SK-N-SH (cell line): ENCODE measurements around the gene CYP3A5. TPM values are rescaled to one million over a fixed set of nuclear protein-coding genes. Genes with fewer than 3 reads are reported as not detected.

ENCODE experiments used
- CTCF ChIA-PET: fragments of 300-600, 350-600 bp; formaldehyde crosslinking; extraction: SDS; loops from one replicate; lab custom pipeline; 2021; lab: Yijun Ruan, JAX
- POLR2A ChIA-PET: fragments of 350-600 bp; sonication (Branson Sonifier 250); formaldehyde crosslinking; extraction: SDS; loops from one replicate; lab custom pipeline; 2020; ENCODE audit warnings: antibody characterized with exemption, inconsistent platforms; lab: Yijun Ruan, JAX
- DNase-seq: peaks from one replicate; pipeline ENCODE4 v3.0.0; 2012
- H2AFZ ChIP-seq: fragments of 200-600 bp; sonication (generic); 2 replicates; pipeline ENCODE4 v1.8.1; 2016; ENCODE audit warnings: antibody characterized with exemption, mild to moderate bottlenecking, low read depth
- H3F3A ChIP-seq: fragments of 200-600 bp; sonication (generic); replicated peaks from 2 replicates; pipeline ENCODE3; 2016; ENCODE audit warnings: antibody characterized with exemption, mild to moderate bottlenecking; ENCODE audit not compliant: insufficient read depth
- H3K27ac ChIP-seq, 2 experiments: fragments of 200-500 bp in 1 of 2; fragments of 200-600 bp in 1 of 2; sonication (Bioruptor generic) in 1 of 2; sonication (generic), shearing (Covaris generic) in 1 of 2; 2 replicates each; pipeline versions ENCODE4 v1.5.1 to v1.6.1; 2014 to 2016; ENCODE audit warnings: low read depth in 2 of 2, inconsistent platforms in 1 of 2, low read length in 1 of 2, mild to moderate bottlenecking in 1 of 2, mixed read lengths in 1 of 2
- H3K27me3 ChIP-seq: fragments of 200-600 bp; sonication (generic), shearing (Covaris generic); 2 replicates; pipeline ENCODE4 v1.6.1; 2016; ENCODE audit warnings: mixed run types; ENCODE audit not compliant: insufficient read depth
- H3K36me3 ChIP-seq, 2 experiments: fragments of 200-500 bp in 1 of 2; fragments of 200-600 bp in 1 of 2; sonication (Bioruptor generic) in 1 of 2; sonication (generic) in 1 of 2; replicated peaks in 1 of 2; 2 replicates each; pipeline versions ENCODE3 to v1.5.1; 2014 to 2016; ENCODE audit warnings: low read length in 1 of 2, mild to moderate bottlenecking in 1 of 2; ENCODE audit not compliant: insufficient read depth in 2 of 2, control insufficient read depth in 1 of 2
- H3K4me1 ChIP-seq, 2 experiments: fragments of 200-500 bp in 1 of 2; fragments of 200-600 bp in 1 of 2; sonication (Bioruptor generic) in 1 of 2; sonication (generic), shearing (Covaris generic) in 1 of 2; 2 replicates each; pipeline versions ENCODE4 v1.5.1 to v1.6.1; 2014 to 2016; ENCODE audit warnings: low read depth in 1 of 2, low read length in 1 of 2, mixed run types in 1 of 2; ENCODE audit not compliant: insufficient read depth in 2 of 2, control insufficient read depth in 1 of 2
- H3K4me2 ChIP-seq: fragments of 200-600 bp; sonication (generic), shearing (Covaris generic); 2 replicates; pipeline ENCODE4 v1.6.1; 2017; ENCODE audit warnings: mixed run types
- H3K4me3 ChIP-seq, 2 experiments: fragments of 200-500 bp in 1 of 2; fragments of 200-600 bp in 1 of 2; sonication (Bioruptor generic) in 1 of 2; sonication (generic), shearing (Covaris generic) in 1 of 2; 2 replicates each; pipeline versions ENCODE4 v1.5.1 to v1.8.1; 2014 to 2016; ENCODE audit warnings: low read depth in 2 of 2, inconsistent platforms in 1 of 2, low read length in 1 of 2, mild to moderate bottlenecking in 1 of 2, mixed read lengths in 1 of 2, moderate library complexity in 1 of 2
- H3K79me2 ChIP-seq: fragments of 200-600 bp; sonication (generic); 2 replicates; pipeline ENCODE4 v1.8.1; 2017; ENCODE audit warnings: mild to moderate bottlenecking; ENCODE audit not compliant: insufficient read depth
- H3K9ac ChIP-seq: fragments of 200-600 bp; sonication (generic); 2 replicates; pipeline ENCODE4 v1.6.1; 2017; ENCODE audit warnings: mixed run types
- H3K9me2 ChIP-seq: fragments of 200-600 bp; sonication (generic); 2 replicates; pipeline ENCODE4 v1.6.1; 2017; ENCODE audit warnings: mixed run types
- H3K9me3 ChIP-seq: fragments of 200-600 bp; sonication (generic); 2 replicates; pipeline ENCODE4 v1.6.1; 2017; ENCODE audit warnings: mixed run types, mild to moderate bottlenecking, moderate library complexity
- H4K20me1 ChIP-seq: fragments of 200-600 bp; sonication (generic); 2 replicates; pipeline ENCODE4 v1.6.1; 2017; ENCODE audit warnings: mild to moderate bottlenecking, mixed run types; ENCODE audit not compliant: insufficient read depth
- CHD2 ChIP-seq: fragments of 150-350 bp; IDR thresholded peaks from 2 replicates; pipeline ENCODE4 v1.6.1; 2018; ENCODE audit warnings: low read length; ENCODE audit not compliant: partially characterized antibody
- CTCF ChIP-seq: fragments of 200-600 bp; sonication (generic); IDR thresholded peaks from 2 replicates; pipeline ENCODE4 v1.6.1; 2017; ENCODE audit warnings: antibody characterized with exemption, mild to moderate bottlenecking, moderate library complexity
- ELF1 ChIP-seq: IDR thresholded peaks from 2 replicates; pipeline ENCODE4 v1.4.0; 2012
- FOSL2 ChIP-seq: IDR thresholded peaks from 2 replicates; pipeline ENCODE4 v1.4.0; 2012; ENCODE audit warnings: low read depth, mild to moderate bottlenecking, moderate library complexity, borderline replicate concordance
- GATA2 ChIP-seq: sonication (generic); formaldehyde crosslinking; IDR thresholded peaks from 2 replicates; pipeline ENCODE4 v1.5.0; 2020; ENCODE audit warnings: mild to moderate bottlenecking, missing genetic modification reagents
- MEF2A ChIP-seq: IDR thresholded peaks from 2 replicates; pipeline ENCODE4 v1.4.0; 2012; ENCODE audit warnings: low read depth, borderline replicate concordance
- NFIC ChIP-seq: IDR thresholded peaks from 2 replicates; pipeline ENCODE4 v1.4.0; 2012; ENCODE audit warnings: borderline replicate concordance
- NRF1 ChIP-seq: IDR thresholded peaks from 2 replicates; pipeline ENCODE4 v1.6.1; 2012; ENCODE audit warnings: low read depth, mild to moderate bottlenecking, low read length
- PBX3 ChIP-seq: IDR thresholded peaks from 2 replicates; pipeline ENCODE4; 2012
- POLR2AphosphoS5 ChIP-seq: IDR thresholded peaks from 2 replicates; pipeline ENCODE4 v1.6.1; 2012; ENCODE audit warnings: low read depth, low read length
- RAD21 ChIP-seq: IDR thresholded peaks from 2 replicates; pipeline ENCODE4 v1.6.1; 2012; ENCODE audit warnings: mild to moderate bottlenecking, low read length
- REST ChIP-seq: IDR thresholded peaks from 2 replicates; pipeline ENCODE4 v1.6.1; 2012; ENCODE audit warnings: mild to moderate bottlenecking, low read depth, low read length, moderate library complexity
- RFX5 ChIP-seq: IDR thresholded peaks from 2 replicates; pipeline ENCODE4 v1.6.1; 2012; ENCODE audit warnings: mild to moderate bottlenecking, improper control_type of control experiment, low read length
- SIN3A ChIP-seq: IDR thresholded peaks from 2 replicates; pipeline ENCODE4 v1.6.1; 2012; ENCODE audit warnings: low read depth, mild to moderate bottlenecking, low read length, moderate library complexity, borderline replicate concordance
- USF1 ChIP-seq: IDR thresholded peaks from 2 replicates; pipeline ENCODE4 v1.4.0; 2012; ENCODE audit warnings: low read depth, borderline replicate concordance
- YY1 ChIP-seq: IDR thresholded peaks from 2 replicates; pipeline ENCODE4 v1.4.0; 2012; ENCODE audit warnings: low read depth, mild to moderate bottlenecking
- WGBS: methylation state at CpG from one replicate; pipeline ENCODE4 v1.1.6; 2017; ENCODE audit warnings: low lambda C conversion rate; 5-methylcytosine and 5-hydroxymethylcytosine counted together
- polyA plus RNA-seq, 3 experiments: library from polyadenylated mRNA; depleted of rRNA; stranded (reverse); fragments of >200 nt; gene quantifications; 2 replicates each; pipeline ENCODE4 v1.2.3, GENCODE V29; 2012

Gene CYP3A5
- polyA plus RNA-seq, 1 of the 3 experiments (the other 2 are of a cell fraction): 0.25 TPM

GRCh38 chr7:99713995-99714570 lies 34.3 kb upstream of the CYP3A5 start:
- Histone ChIP-seq H3K4me3 (no peak overlapping the region), H2AFZ (no peak overlapping the region), H3K9me2 (no peaks in the 10 kb centered on the region), H3F3A (no peaks in the 10 kb centered on the region), H3K4me2 (no peak overlapping the region), H3K27ac (no peak overlapping the region), H3K79me2 (no peaks in the 10 kb centered on the region), H3K36me3 (no peaks in the 10 kb centered on the region), H3K4me1 (no peaks in the 10 kb centered on the region), H3K9ac (no peak overlapping the region), H3K27me3 (no peaks in the 10 kb centered on the region), H3K9me3 (0 out of 2 replicates have a peak, but pooled peaks cover 3% of the 10 kb centered on the region), H4K20me1 (no peaks in the 10 kb centered on the region)
- no peak for DNase-seq
- ChIA-PET CTCF (no interaction called here), POLR2A (no interaction called here)
- TF ChIP-seq GATA2 (no peak), FOSL2 (no peak), ELF1 (no peak), CHD2 (no peak), USF1 (no peak), PBX3 (no peak), YY1 (no peak), NRF1 (no peak), MEF2A (no peak), REST (no peak), RFX5 (no peak), SIN3A (no peak), NFIC (no peak), CTCF (no peak), POLR2AphosphoS5 (no peak), RAD21 (no peak)
- WGBS: 11% methylated on average over 3 of the region's 3 CpGs
